ENCODE results near the gene RABL2B. TPM values are rescaled to one million over a fixed set of nuclear protein-coding genes. Genes with fewer than 3 reads are reported as not detected.

RABL2B gene
- total RNA-seq, 1 experiment from 2014 or later = 25.6 TPM

DNA sequence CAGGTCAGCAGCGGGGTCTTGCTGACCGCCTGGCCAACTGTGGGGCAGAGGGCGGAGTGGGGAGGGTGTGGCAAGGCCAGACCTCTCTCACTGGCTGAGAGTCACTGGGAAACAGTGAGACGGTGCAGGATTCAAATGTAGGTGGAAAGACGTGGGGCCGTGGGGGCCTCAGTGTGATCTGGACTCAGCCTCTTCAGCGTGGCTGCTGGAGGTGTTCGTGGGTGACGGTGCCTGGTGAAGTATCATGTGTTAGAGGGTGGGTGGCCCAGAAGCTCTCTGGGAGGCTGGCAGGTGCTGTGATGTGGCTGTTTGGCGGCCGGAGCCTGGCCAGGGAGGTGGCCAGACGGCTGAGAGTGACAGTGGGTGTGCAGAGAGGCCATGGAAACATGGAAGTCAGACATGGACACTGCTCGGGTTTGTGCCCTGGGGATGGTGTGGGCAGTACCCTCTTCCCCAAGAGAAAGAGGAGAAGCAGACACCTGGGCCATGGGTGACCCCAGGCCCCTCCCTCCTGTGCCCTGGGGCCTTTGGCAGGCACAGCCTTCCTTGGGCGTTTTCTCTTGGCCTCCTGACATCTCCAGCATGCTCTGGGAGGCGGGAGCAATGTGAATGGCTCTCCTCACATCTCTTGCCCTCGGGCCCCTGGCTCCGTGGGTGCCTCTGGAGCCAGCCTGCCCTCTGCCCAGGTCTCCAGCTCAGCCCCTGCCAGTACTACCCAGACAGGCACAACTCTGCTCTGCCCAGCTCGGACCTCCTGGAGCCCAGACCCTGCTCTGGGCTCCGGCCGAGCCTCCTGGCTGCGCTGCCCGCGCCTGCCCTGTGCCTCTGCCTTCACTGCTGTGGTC, 55.5 kb downstream of the RABL2B start:
- DNase-seq (ENCODE audit: low read depth) = no peak
- in situ Hi-C loops (cut with HindIII; ENCODE audit: low pct_unique_long_range_greater_than_20kb, low sequenced_read_pairs) = no loop called here

DNA sequence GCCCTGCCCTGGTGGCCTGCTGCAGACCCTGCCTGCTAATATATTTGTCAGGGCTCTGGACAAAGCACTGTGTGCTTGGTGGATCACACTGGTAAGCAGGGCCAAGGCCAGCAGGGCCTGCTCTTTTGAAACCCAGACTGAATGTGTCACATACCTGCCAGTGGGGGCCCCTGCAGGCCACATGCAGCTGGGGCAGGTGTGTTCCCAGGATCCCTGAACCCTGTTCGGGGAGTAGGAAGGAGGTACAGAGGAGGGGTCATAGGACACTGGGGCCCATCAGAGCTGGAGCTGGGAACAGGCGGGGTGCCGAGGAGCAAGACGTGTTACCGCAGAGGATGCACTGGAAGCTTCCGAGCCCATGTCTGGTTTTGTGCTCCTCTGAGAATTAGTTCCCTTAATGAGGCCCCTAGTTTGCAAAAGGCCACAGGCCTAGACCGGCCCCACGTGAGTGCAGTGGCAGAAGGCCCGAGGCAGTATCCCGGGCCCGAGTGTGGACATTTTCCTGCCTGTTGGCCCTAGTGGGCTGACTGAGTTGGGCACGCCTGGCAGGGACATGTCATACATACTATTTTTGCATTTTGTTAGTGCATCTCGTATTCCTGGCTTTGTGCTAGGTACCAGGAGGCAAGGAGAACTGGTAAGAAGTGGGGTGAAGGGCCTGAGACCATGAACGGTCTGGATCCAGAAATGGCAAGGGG, 56.6 kb downstream of the RABL2B start:
- in situ Hi-C loops (cut with HindIII; ENCODE audit: low pct_unique_long_range_greater_than_20kb, low sequenced_read_pairs) = no loop called here
- DNase-seq (ENCODE audit: low read depth) = no peak

DNA sequence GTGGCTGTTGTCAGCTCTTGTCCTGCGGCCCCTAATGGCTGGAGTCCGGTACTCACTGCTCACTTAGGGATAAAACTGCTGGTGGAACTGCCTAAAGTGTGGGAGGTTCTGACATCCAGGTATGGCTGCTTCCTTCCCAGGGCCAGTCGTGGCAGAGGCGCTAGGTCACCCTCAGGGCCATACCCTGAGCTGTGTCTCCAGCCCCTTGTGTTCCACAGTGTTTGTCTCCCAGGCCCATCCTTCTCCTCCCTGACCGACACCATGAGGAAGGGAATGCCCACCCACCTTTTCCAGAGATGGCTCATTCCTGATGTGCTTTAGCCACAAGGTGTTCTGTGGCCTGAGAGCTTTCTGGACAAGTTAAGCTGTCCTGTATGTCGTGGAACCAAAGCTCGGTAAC, 57.8 kb downstream of the RABL2B start:
- no peak for DNase-seq (ENCODE audit: low read depth)
- in situ Hi-C loops (cut with HindIII; ENCODE audit: low pct_unique_long_range_greater_than_20kb, low sequenced_read_pairs) = no loop called here

DNA sequence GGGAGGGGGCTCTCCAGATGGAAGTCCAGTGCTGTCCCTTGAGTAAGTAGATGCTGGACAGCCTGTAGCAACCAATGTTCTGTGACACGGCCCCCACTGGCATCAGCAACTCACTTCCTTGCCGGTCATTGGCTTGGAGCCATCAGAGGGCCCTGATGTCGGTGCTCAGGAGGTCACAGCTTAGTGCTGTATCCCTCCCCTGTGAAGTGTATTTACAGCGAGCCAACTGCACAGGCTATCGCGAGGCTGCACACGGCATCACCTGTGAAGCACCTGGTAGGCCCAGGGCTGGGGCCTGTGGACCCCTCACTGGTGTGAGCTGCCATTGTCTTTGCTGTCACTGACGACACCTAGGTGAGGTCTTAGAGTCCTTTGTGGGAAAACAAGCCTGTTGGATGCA, 58.8 kb downstream of the RABL2B start:
- no peak for DNase-seq (ENCODE audit: low read depth)
- in situ Hi-C loops (cut with HindIII; ENCODE audit: low pct_unique_long_range_greater_than_20kb, low sequenced_read_pairs) = no loop called here

DNA sequence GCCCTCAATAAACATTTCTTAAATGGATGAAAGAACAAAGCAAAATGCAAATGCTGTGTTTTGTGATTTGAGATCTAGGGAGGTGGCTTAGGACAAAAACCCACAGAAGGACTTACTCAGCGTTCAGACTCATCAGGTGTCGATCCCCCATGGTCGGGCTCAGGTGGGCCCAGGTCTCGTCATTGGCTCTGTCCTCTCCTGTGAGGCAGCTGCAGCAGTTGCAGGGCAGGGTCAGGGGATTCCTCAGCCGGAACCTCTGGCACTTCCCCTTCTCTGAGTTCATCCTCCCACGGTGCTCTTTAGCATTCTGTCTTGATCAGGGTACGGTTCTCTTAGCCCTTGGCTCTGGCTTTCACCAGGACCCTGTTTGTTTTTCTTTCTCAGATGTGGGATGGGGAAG, 59.4 kb downstream of the RABL2B start:
- DNase-seq (ENCODE audit: low read depth) = no peak
- in situ Hi-C loops (cut with HindIII; ENCODE audit: low pct_unique_long_range_greater_than_20kb, low sequenced_read_pairs) = no loop called here

DNA sequence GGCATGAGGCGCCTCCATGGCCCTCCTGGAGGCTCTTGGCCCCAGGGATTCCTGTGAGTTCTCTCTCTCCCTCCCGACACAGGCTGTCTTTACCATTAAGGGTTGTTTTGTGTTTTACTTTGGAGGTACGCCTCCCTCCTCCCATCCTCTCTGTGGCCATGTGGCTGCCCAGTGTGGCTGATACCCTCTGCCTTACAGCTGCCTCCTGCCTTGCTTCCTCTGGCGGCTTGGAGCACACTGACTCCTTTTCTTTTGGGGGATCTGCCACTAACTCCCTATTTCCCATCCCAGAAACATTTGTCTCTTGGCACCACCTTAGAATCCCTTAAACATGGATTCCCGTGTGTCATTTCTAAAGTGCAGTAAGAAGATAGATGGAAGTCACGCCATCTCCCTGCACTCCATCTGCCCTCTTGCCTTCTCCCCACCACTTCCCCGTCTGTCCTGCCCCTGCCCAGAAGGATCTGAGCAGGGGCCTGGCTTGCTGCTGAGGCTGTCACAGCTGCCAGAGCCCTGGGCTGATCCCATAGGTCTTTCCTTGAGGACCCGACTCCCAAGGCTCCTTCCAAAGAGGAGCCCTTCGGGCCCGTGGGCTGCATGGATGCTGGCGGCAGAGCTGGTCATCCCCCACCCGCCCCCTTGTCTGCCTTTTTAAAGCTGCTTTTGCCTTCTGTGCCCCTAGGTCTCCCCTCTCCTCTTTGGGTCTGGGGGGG, 60.6 kb downstream of the RABL2B start:
- in situ Hi-C loops (cut with HindIII; ENCODE audit: low pct_unique_long_range_greater_than_20kb, low sequenced_read_pairs) = no loop called here
- DNase-seq (ENCODE audit: low read depth) = no peak

DNA sequence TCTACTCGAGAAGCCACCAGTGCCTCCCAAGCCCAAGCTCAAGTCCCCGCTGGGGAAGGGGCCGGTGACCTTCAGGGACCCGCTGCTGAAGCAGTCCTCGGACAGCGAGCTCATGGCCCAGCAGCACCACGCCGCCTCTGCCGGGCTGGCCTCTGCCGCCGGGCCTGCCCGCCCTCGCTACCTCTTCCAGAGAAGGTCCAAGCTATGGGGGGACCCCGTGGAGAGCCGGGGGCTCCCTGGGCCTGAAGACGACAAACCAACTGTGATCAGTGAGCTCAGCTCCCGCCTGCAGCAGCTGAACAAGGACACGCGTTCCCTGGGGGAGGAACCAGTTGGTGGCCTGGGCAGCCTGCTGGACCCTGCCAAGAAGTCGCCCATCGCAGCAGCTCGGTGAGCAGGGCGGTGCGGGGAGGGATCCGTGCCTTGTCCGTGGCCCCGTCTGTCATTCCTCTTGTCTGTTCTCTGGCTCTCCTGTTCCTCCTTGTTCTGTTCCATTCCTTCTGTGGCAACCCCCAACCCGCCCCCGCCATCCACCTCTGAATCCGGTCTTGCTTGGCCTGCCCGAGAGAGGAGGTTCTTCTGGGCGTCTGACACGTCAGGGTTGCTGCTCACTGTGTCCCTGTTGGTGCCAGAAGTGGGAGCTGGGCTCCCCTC, 61.3 kb downstream of the RABL2B start:
- DNase-seq (ENCODE audit: low read depth) = no peak
- in situ Hi-C loops (cut with HindIII; ENCODE audit: low pct_unique_long_range_greater_than_20kb, low sequenced_read_pairs) = no loop called here

DNA sequence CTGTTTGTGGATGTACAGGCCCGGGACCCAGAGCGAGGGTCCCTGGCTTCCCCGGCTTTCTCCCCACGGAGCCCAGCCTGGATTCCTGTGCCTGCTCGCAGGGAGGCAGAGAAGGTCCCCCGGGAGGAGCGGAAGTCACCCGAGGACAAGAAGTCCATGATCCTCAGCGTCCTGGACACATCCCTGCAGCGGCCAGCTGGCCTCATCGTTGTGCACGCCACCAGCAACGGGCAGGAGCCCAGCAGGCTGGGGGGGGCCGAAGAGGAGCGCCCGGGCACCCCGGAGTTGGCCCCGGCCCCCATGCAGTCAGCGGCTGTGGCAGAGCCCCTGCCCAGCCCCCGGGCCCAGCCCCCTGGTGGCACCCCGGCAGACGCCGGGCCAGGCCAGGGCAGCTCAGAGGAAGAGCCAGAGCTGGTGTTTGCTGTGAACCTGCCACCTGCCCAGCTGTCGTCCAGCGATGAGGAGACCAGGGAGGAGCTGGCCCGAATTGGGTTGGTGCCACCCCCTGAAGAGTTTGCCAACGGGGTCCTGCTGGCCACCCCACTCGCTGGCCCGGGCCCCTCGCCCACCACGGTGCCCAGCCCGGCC, 62.1 kb downstream of the RABL2B start:
- in situ Hi-C loops (cut with HindIII; ENCODE audit: low pct_unique_long_range_greater_than_20kb, low sequenced_read_pairs) = no loop called here
- no peak for DNase-seq (ENCODE audit: low read depth)

DNA sequence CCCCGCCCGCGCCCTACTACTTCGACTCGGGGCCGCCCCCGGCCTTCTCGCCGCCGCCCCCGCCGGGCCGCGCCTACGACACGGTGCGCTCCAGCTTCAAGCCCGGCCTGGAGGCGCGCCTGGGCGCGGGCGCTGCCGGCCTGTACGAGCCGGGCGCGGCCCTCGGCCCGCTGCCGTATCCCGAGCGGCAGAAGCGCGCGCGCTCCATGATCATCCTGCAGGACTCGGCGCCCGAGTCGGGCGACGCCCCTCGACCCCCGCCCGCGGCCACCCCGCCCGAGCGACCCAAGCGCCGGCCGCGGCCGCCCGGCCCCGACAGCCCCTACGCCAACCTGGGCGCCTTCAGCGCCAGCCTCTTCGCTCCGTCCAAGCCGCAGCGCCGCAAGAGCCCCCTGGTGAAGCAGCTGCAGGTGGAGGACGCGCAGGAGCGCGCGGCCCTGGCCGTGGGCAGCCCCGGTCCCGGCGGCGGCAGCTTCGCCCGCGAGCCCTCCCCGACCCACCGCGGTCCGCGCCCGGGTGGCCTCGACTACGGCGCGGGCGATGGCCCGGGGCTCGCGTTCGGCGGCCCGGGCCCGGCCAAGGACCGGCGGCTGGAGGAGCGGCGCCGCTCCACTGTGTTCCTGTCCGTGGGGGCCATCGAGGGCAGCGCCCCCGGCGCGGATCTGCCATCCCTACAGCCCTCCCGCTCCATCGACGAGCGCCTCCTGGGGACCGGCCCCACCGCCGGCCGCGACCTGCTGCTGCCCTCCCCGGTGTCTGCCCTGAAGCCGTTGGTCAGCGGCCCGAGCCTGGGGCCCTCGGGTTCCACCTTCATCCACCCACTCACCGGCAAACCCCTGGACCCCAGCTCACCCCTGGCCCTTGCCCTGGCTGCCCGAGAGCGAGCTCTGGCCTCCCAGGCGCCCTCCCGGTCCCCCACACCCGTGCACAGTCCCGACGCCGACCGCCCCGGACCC, 62.9 kb downstream of the RABL2B start:
- DNase-seq (ENCODE audit: low read depth) = no peak
- in situ Hi-C loops (cut with HindIII; ENCODE audit: low pct_unique_long_range_greater_than_20kb, low sequenced_read_pairs) = no loop called here

DNA sequence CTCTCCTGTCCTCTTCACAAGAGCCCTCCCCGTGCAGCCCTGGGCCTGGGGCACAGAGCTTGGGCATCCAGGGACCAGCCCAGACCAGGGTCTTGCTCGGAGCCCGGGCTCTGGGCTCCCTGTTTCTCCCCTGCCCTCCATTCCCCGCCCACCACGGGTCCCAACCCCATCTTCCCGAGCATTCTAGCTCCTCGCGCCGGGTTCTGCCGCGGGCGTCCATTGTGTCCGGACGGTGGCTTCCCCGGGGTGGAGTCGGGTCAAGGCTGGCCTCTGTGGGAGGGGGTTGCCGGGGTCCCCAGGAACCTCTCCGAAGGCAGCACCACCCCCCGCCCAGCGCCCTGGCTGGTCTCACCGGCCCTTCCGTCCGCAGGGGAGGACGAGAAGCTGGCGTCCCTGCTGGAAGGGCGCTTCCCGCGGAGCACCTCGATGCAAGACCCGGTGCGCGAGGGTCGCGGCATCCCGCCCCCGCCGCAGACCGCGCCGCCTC, 63.6 kb downstream of the RABL2B start:
- no peak for DNase-seq (ENCODE audit: low read depth)
- in situ Hi-C loops (cut with HindIII; ENCODE audit: low pct_unique_long_range_greater_than_20kb, low sequenced_read_pairs) = no loop called here

DNA sequence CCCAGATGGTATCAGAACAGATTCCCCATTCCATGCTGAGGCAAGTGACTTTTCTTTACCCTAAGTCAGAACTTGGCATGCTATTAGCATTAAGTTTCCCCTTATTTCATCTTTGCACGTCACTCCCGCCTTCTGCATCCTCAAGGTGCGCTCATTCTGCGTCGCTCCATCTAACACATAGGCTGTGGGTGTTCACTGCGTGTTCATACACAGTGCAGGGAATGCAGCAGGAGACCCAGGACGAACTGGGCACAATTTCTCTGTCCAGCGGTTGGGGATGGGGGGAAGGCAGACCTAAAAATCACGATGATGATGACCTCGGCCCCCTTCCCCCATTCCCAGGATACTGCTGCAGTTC, 65.1 kb downstream of the RABL2B start:
- in situ Hi-C loops (cut with HindIII; ENCODE audit: low pct_unique_long_range_greater_than_20kb, low sequenced_read_pairs) = no loop called here
- no peak for DNase-seq (ENCODE audit: low read depth)

DNA sequence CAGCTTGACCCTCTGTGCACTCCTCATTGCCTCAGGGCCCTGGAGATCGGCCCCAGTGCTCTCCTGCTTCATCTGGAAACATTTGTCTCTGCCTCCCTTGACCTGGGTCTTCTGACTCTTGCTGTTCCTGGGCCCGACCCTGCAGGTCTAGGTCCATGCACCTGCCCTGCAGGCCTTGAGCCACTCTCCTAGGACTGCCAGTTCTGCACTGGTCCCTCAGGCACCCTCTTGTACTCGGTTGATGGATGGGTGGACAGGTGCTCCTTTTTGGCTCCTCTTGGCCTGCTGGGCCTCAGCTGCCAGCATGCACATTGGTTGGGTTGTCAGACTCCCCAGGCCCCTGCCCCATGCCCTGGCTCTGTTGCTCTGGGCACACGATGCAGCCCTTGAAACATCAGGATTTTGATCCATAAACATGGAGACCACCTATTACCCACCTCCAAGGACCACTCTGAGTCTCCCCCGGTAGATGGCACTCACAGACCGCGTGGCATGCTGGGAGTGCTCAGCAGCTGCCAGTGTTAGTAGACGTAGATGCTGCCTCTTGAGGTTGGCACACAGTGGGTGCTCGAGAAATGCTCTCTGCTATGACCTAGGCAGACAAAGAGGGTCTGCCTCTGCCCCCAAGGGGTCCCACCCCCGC, 65.6 kb downstream of the RABL2B start:
- in situ Hi-C loops (cut with HindIII; ENCODE audit: low pct_unique_long_range_greater_than_20kb, low sequenced_read_pairs) = no loop called here
- no peak for DNase-seq (ENCODE audit: low read depth)

Other genes with a start within 250 kb of the RABL2B start
- not detected in 2 replicates for gene KLHDC7B, start 237.7 kb downstream of the RABL2B start, total RNA-seq (2014; rRNA removed; shearing (Covaris generic); ENCODE audit: low replicate concordance)
- gene SYCE3, start 220.7 kb downstream of the RABL2B start, total RNA-seq (2014; rRNA removed; shearing (Covaris generic); ENCODE audit: low replicate concordance) = not detected in 2 replicates
- gene CPT1B, start 205.2 kb downstream of the RABL2B start, total RNA-seq (2014; rRNA removed; shearing (Covaris generic); ENCODE audit: low replicate concordance) = 0.35 and 10.4 TPM in 2 replicates
- 21.9 and 32.2 TPM in 2 replicates for gene CHKB, start 200.8 kb downstream of the RABL2B start, total RNA-seq (2014; rRNA removed; shearing (Covaris generic); ENCODE audit: low replicate concordance)
- gene MAPK8IP2, start 182.8 kb downstream of the RABL2B start, total RNA-seq (2014; rRNA removed; shearing (Covaris generic); ENCODE audit: low replicate concordance) = 3.0 and 5.5 TPM in 2 replicates
- 32.4 and 49.5 TPM in 2 replicates for gene ARSA, start 155.5 kb downstream of the RABL2B start, total RNA-seq (2014; rRNA removed; shearing (Covaris generic); ENCODE audit: low replicate concordance)
- 1.1 and 2.3 TPM in 2 replicates for gene SHANK3, start 110.8 kb downstream of the RABL2B start, total RNA-seq (2014; rRNA removed; shearing (Covaris generic); ENCODE audit: low replicate concordance)
- gene ACR, start 45.4 kb downstream of the RABL2B start, total RNA-seq (2014; rRNA removed; shearing (Covaris generic); ENCODE audit: low replicate concordance) = not detected in 2 replicates